Cardiac muscle cell (in vitro differentiated cells and primary cell): ENCODE measurements around the gene KIAA1210. TPM values are rescaled to one million over a fixed set of nuclear protein-coding genes. Genes with fewer than 3 reads are reported as not detected.

ENCODE experiments used
- DNase-seq, 2 donors: peaks; one replicate each; pipeline versions ENCODE4 v3.0.0 to v3.0.0-alpha.2; 2010 to 2017; ENCODE audit warnings: low read depth in 1 of 2, low spot score in 1 of 2
- H3K27ac ChIP-seq: fragments of 200-600 bp; sonication (generic); 2 replicates; pipeline ENCODE4 v1.5.1; 2016
- H3K27me3 ChIP-seq: fragments of 200-600 bp; sonication (generic); 2 replicates; pipeline ENCODE4 v1.6.0; 2016; ENCODE audit warnings: control low read depth
- H3K36me3 ChIP-seq: fragments of 200-600 bp; sonication (generic); 2 replicates; pipeline ENCODE4 v1.5.1; 2016; ENCODE audit warnings: control low read depth
- H3K4me1 ChIP-seq: fragments of 200-600 bp; sonication (generic); 2 replicates; pipeline ENCODE4 v1.8.1; 2017; ENCODE audit warnings: low read depth, mild to moderate bottlenecking, mixed run types
- H3K4me3 ChIP-seq: fragments of 200-600 bp; sonication (generic); 2 replicates; pipeline ENCODE4 v1.5.1; 2016; ENCODE audit warnings: mild to moderate bottlenecking
- H3K9me3 ChIP-seq: fragments of 200-600 bp; sonication (generic); 2 replicates; pipeline ENCODE4 v1.5.1; 2017; ENCODE audit warnings: low read depth, mild to moderate bottlenecking, control low read depth
- CTCF ChIP-seq: IDR thresholded peaks from 2 replicates; pipeline ENCODE4 v1.5.1; 2012; ENCODE audit warnings: low read depth, mild to moderate bottlenecking, low read length
- polyA plus RNA-seq: library from polyadenylated mRNA; unstranded; fragments of >200 nt; fragmentation: Nextera tagmentation; extraction: Ambion mirVana; gene quantifications from 2 replicates; pipeline ENCODE4 v1.2.1, GENCODE V29; 2016
- total RNA-seq: library from RNA; depleted of rRNA; stranded (reverse); fragments of >200 nt; gene quantifications from 2 replicates; pipeline ENCODE4 v1.2.3, GENCODE V29; 2016

Gene KIAA1210
- total and polyA plus RNA-seq, 2 experiments from 2014 or later, result not detected

- DNase-seq, result no peak
- Histone ChIP-seq H3K4me1 (no peaks in the 10 kb centered on the region), H3K27ac (no peak overlapping the region), H3K36me3 (no peaks in the 10 kb centered on the region), H3K9me3 (no peaks in the 10 kb centered on the region), H3K4me3 (no peak overlapping the region), H3K27me3 (no peaks in the 10 kb centered on the region)
- no peak for TF ChIP-seq CTCF
These were observed 20.4 kb downstream of the KIAA1210 start for GRCh38 chrX:119107206-119107605.

GRCh38 chrX:119105826-119106225, 21.8 kb downstream of the KIAA1210 start:
- Histone ChIP-seq H3K36me3 (no peaks in the 10 kb centered on the region), H3K27me3 (no peaks in the 10 kb centered on the region), H3K4me1 (no peaks in the 10 kb centered on the region), H3K4me3 (no peak overlapping the region), H3K27ac (no peak overlapping the region), H3K9me3 (no peaks in the 10 kb centered on the region)
- no peak for TF ChIP-seq CTCF
- peak in 1 of 2 donors; percentile 30 for DNase-seq

- no peaks in the 10 kb centered on the region for H3K4me1 ChIP-seq
- no peak for DNase-seq
- no peaks in the 10 kb centered on the region for H3K27me3 ChIP-seq
- H3K27ac ChIP-seq, result no peak overlapping the region
- TF ChIP-seq CTCF, result no peak
- no peaks in the 10 kb centered on the region for H3K9me3 ChIP-seq
- H3K4me3 ChIP-seq, result no peak overlapping the region
- H3K36me3 ChIP-seq, result no peaks in the 10 kb centered on the region
These were observed 26.4 kb downstream of the KIAA1210 start for GRCh38 chrX:119101168-119101567.

GRCh38 chrX:119095936-119096335, 31.7 kb downstream of the KIAA1210 start:
- H3K36me3 ChIP-seq, result no peaks in the 10 kb centered on the region
- no peaks in the 10 kb centered on the region for H3K4me1 ChIP-seq
- no peak for DNase-seq
- no peak overlapping the region for H3K27ac ChIP-seq
- TF ChIP-seq CTCF, result no peak
- H3K27me3 ChIP-seq, result no peaks in the 10 kb centered on the region
- no peaks in the 10 kb centered on the region for H3K9me3 ChIP-seq
- H3K4me3 ChIP-seq, result no peak overlapping the region

GRCh38 chrX:119094819-119095218, 32.8 kb downstream of the KIAA1210 start:
- no peaks in the 10 kb centered on the region for H3K9me3 ChIP-seq
- DNase-seq, result no peak

More at GRCh38 chrX:119094819-119095218, 32.8 kb downstream of the KIAA1210 start:
- H3K4me1 ChIP-seq, result no peaks in the 10 kb centered on the region
- no peak for TF ChIP-seq CTCF
- no peaks in the 10 kb centered on the region for H3K27me3 ChIP-seq
- no peak overlapping the region for H3K4me3 ChIP-seq
- no peaks in the 10 kb centered on the region for H3K36me3 ChIP-seq
- no peak overlapping the region for H3K27ac ChIP-seq
